HG02852 (cell line): ENCODE results near the gene MYCBP2.
A peak's percentile ranks its signal among the peaks of the same experiment; 100 is the strongest.
"Not testable (repeated sequence)": the region's sequence is repeated elsewhere in the genome, so short reads cannot be mapped to it uniquely, and the experiment has no call there.

Experiments
- ATAC-seq: cut with Tn5 transposase; IDR thresholded peaks from one replicate; pipeline ENCODE4 v1.9.1; 2021; ENCODE audit warnings: mild to moderate bottlenecking, moderate library complexity; ENCODE audit not compliant: unreplicated experiment

The MYCBP2 gene

DNA sequence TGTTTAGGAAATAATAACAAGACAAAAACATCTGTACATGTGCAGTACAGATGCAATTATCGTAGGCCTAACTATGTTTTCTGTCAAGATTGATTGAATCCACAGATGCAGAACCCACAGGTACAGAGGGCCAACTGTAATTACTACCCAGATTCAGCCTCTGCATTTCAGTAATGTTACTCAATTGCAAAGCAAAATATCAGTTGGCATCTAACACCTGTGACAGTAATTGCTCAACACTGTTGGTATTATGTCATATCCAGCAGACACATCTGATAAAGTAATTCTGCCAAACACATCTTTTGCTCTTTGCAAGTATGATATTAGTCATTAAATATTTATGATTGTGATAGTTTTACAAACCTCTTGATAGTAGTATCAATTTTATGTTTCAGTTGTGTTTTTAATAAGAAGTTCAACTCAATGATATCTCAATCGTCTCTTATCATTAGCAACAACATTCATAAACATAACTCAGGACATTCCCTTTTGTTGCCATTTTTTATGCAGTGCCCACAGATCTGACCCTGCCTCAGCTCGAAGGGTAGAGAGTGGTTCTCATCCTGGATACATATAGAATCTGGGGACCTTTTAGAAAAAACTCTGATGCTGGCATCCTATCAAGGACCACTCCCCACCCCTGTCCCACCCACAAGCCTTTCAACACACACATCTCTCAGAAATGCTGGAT is 104.7 kb downstream of the MYCBP2 start:
- ATAC-seq = no peak

GRCh38 chr13:77219401-77219800 is 107.5 kb downstream of the MYCBP2 start:
- no peak for ATAC-seq

DNA sequence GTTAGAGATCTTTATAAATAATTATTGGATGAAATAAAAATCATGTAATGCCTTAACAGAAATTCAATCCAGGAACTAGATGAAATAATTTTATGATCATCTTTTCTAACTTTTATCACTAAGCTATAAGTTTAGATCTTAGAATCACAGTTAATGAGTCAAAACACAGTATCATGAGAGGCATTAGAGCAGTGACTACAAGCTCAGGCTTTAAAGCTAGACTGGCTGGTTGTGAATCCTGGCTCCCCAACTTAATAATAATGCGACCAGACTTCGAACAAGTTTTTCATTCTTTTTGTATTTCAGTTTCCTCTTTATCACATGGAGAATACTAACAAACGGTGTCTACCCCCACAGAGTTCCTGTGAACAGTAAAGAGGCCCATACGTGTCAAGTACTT is 108.6 kb downstream of the MYCBP2 start:
- ATAC-seq = no peak

DNA sequence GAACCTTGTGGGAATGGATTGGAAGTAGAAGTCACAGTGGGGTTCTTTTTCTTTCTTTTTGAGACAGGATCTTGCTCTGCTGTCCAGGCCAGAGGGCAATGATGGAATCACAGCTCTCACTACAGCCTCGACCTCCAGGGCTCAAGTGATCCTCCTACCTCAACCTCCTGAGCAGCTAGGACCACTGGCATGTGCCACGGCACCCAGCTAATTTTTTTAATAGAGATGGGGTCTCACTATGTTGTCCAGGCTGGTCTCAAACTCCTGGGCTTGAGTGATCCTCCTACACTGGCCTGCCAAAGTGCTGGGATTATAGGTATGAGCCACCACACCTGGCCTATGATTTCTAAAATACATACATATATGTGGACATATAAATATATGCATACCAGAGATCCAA is 111.4 kb downstream of the MYCBP2 start:
- no peak for ATAC-seq

DNA sequence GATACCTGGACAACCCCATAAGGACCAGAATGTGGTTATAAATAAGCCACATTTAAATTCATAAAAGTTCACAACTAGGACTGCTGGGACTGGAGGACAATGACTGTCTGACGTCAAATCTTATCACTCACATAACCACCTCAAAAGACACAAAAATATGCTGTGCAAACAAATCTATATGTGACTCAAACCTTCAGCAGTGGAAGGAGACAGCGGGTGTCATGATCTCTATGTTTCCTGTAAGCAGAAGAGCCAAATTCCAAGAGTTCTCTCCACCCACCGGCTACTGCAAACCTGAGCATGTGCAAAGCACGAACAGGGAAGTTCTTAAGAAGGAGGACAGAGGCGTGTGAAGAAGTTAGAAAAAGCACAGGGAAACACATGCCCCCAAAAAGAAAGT is 113.2 kb downstream of the MYCBP2 start:
- ATAC-seq = no peak

- ATAC-seq = no peak
Measured at GRCh38 chr13:77207943-77208342, 119.0 kb downstream of the MYCBP2 start.

DNA sequence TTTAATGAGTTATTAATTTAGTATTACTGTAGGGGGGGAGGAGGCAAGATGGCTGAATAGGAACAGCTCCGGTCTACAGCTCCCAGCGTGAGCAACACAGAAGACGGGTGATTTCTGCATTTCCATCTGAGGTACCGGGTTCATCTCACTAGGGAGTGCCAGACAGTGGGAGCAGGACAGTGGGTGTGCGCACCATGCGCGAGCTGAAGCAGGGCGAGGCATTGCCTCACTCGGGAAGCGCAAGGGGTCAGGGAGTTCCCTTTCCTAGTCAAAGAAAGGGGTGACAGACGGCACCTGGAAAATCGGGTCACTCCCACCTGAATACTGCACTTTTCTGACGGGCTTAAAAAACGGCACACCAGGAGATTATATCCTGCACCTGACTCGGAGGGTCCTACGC is 127.9 kb downstream of the MYCBP2 start:
- ATAC-seq = not testable (repeated sequence)

- ATAC-seq = no peak
Measured at GRCh38 chr13:77196052-77196618, 130.8 kb downstream of the MYCBP2 start.

- ATAC-seq = no peak
Measured at GRCh38 chr13:77190349-77190958, 136.4 kb downstream of the MYCBP2 start.

DNA sequence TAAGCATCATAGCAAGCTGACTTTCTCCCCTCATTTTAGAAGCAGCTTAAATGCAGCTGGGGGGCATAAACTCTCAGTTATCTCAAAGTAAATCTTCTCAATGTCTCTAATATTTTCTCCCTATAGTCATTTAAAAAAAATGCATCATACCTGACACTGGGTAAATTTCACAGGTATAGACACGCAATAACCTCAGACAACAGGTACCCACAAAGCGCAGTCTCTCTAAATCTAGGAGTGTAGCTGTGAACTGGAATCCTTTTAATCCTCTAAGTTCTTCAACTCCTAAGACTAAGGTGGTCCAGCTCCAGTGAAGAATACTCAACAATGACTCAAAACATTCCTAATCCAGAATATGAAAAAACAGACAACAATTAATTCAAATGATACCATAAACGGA is 141.2 kb downstream of the MYCBP2 start:
- no peak for ATAC-seq

DNA sequence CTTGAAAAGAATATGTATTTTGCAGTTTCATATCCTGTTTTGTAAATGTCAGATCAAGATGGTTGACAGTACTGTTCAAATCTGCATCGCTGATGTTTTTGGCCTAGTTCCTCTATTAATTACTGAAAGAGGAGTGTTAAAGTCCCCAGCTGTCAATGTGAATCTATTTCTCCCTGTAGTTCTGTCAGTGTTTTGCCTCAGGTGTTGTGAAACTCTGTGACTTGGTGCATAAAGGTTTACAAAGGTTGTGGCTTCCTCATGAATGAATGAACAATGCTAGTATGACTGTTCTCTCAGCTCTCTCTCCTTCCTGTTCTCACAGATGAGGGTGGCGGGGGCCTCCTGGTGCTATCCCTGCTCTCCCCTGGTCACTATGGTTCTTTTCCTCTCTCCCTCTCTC is 142.4 kb downstream of the MYCBP2 start:
- ATAC-seq = peak; percentile 99

GRCh38 chr13:77180011-77180410 is 146.9 kb downstream of the MYCBP2 start:
- ATAC-seq = no peak

GRCh38 chr13:77177646-77178045 is 149.2 kb downstream of the MYCBP2 start:
- no peak for ATAC-seq

GRCh38 chr13:77176350-77176749 is 150.5 kb downstream of the MYCBP2 start:
- ATAC-seq = no peak

- ATAC-seq = no peak
Measured at GRCh38 chr13:77172650-77173049, 154.2 kb downstream of the MYCBP2 start.

- no peak for ATAC-seq
Measured at GRCh38 chr13:77171451-77171850, 155.4 kb downstream of the MYCBP2 start.

DNA sequence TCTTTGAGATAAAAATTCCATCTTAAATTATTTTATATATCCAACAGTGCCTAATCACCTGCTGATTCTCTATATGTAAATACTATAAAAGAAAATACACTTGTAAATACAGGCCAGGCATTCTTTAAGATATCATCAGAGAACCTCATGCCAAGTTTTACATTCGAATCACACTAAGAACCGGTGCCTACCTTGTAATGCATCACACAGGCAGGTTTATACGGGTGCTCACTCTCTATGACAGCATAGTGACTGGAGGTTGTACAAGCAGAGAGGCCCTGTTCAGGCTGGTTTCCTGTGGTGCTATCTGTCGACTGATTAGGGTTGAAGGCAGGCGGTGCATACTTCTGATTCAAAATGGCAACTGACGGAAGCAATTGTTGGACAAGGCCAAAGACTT is 158.7 kb downstream of the MYCBP2 start:
- ATAC-seq = no peak

- no peak for ATAC-seq
Measured at GRCh38 chr13:77150651-77151050, 176.2 kb downstream of the MYCBP2 start.

- no peak for ATAC-seq
Measured at GRCh38 chr13:77143431-77143830, 183.5 kb downstream of the MYCBP2 start.

- ATAC-seq = no peak
Measured at GRCh38 chr13:77139306-77139705, 187.6 kb downstream of the MYCBP2 start.

DNA sequence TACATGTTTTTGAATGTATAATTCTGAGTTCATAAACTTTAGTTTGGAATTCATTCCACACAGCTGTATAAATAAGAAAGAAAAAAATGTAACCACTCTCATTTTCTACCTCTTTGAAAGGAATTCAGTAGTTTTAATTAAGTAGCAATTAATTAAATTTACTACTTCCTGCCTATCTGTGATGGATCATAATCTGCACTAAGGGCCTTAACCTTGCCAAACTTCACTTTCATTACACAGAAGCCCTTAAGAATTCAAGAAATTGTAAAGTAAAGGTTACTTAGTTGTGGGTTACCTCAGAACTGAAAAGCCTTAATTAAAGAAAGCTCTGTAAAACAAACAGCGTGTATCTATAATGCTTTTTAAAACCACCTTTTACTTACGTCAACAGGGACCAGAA is 188.1 kb downstream of the MYCBP2 start:
- ATAC-seq = no peak

- no peak for ATAC-seq
Measured at GRCh38 chr13:77136902-77137420, 189.9 kb downstream of the MYCBP2 start.
